ENCODE results near the gene PYGM.

DNA sequence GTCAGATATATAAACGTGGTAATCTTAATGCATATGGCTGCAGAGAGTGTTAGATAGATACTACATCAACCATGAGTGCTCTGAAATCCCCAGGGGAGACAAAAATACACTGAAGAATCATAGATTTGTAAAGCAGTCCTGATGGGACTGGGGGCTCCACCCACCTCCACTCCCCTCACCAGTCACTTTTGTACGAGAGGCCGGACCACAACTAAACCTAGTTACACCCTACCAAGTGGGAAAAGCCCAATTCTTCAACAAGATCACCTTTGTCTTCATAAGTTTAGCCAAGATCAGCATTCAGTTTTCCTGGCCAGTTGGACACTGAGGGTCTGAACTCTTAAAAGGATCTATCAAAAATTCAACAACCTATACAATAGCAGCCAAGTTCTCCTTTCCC lies 17.1 kb upstream of the PYGM start:
- TF ChIP-seq POLR2A (IDR thresholded peaks at IDR 0.05; ENCODE audit: low read depth, low read length) (no peak), MYC (IDR thresholded peaks at IDR 0.05; ENCODE audit: low read depth, low read length) (no peak), POLR2AphosphoS5 (IDR thresholded peaks at IDR 0.05; ENCODE audit: insufficient read depth, low read depth, low read length) (no peak), EZH2 (IDR thresholded peaks at IDR 0.05; ENCODE audit: borderline replicate concordance, low read depth, low read length, severe bottlenecking) (no peak), FOS (IDR thresholded peaks at IDR 0.05; ENCODE audit: borderline replicate concordance, insufficient read depth, low read length) (no peak)
- TF ChIP-seq, protein P1, sequence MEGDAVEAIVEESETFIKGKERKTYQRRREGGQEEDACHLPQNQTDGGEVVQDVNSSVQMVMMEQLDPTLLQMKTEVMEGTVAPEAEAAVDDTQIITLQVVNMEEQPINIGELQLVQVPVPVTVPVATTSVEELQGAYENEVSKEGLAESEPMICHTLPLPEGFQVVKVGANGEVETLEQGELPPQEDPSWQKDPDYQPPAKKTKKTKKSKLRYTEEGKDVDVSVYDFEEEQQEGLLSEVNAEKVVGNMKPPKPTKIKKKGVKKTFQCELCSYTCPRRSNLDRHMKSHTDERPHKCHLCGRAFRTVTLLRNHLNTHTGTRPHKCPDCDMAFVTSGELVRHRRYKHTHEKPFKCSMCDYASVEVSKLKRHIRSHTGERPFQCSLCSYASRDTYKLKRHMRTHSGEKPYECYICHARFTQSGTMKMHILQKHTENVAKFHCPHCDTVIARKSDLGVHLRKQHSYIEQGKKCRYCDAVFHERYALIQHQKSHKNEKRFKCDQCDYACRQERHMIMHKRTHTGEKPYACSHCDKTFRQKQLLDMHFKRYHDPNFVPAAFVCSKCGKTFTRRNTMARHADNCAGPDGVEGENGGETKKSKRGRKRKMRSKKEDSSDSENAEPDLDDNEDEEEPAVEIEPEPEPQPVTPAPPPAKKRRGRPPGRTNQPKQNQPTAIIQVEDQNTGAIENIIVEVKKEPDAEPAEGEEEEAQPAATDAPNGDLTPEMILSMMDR (IDR thresholded peaks at IDR 0.05; ENCODE audit: extremely low read depth in 1 of 2, insufficient read depth in 1 of 2, low read depth in 1 of 2, low read length in 2 of 2): no peak
- TF ChIP-seq, protein P2, sequence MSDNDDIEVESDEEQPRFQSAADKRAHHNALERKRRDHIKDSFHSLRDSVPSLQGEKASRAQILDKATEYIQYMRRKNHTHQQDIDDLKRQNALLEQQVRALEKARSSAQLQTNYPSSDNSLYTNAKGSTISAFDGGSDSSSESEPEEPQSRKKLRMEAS (IDR thresholded peaks at IDR 0.05; ENCODE audit: insufficient read depth, insufficient read length): no peak

All from endothelial cell of umbilical vein (primary cell).